Endothelial cell (in vitro differentiated cells): ENCODE data around the gene MMEL1. TPM values are rescaled to one million over a fixed set of nuclear protein-coding genes. Genes with fewer than 3 reads are reported as not detected.

ENCODE experiments used
- DNase-seq: peaks from one replicate; pipeline ENCODE4 v3.0.0; 2021; ENCODE audit warnings: low spot score
- H3K27ac Mint-ChIP-seq: one replicate; pipeline ENCODE4 v1.8.0; 2021; ENCODE audit warnings: mixed read lengths, inconsistent platforms; ENCODE audit not compliant: unreplicated experiment
- H3K27me3 Mint-ChIP-seq: one replicate; pipeline ENCODE4 v1.8.0; 2021; ENCODE audit warnings: mild to moderate bottlenecking, moderate library complexity, mixed read lengths, inconsistent platforms; ENCODE audit not compliant: unreplicated experiment
- H3K36me3 Mint-ChIP-seq: one replicate; pipeline ENCODE4 v1.8.0; 2021; ENCODE audit warnings: mild to moderate bottlenecking, low read depth, mixed read lengths, inconsistent platforms; ENCODE audit not compliant: unreplicated experiment
- H3K4me1 Mint-ChIP-seq: one replicate; pipeline ENCODE4 v1.8.0; 2021; ENCODE audit warnings: mild to moderate bottlenecking, mixed read lengths, inconsistent platforms; ENCODE audit not compliant: unreplicated experiment
- H3K4me3 Mint-ChIP-seq: one replicate; pipeline ENCODE4 v1.8.0; 2021; ENCODE audit warnings: mild to moderate bottlenecking, mixed read lengths, inconsistent platforms; ENCODE audit not compliant: unreplicated experiment
- H3K9me3 Mint-ChIP-seq: one replicate; pipeline ENCODE4 v1.8.0; 2021; ENCODE audit warnings: mixed read lengths, inconsistent platforms; ENCODE audit not compliant: unreplicated experiment
- CTCF ChIP-seq: fragments of 200-600 bp; sonication (generic); IDR thresholded peaks from one replicate; pipeline ENCODE4 v1.5.0; 2021; ENCODE audit warnings: antibody characterized with exemption; ENCODE audit not compliant: unreplicated experiment
- total RNA-seq: library from RNA; stranded (reverse); fragmentation: NEBNext Ultra II Directional; extraction: Animal tissue kit (Norgen Biotek cat#: 25700); gene quantifications from one replicate; pipeline ENCODE4 v1.2.1, GENCODE V29; 2021; ENCODE audit not compliant: unreplicated experiment

MMEL1 gene
- total RNA-seq, 1 donor from 2014 or later: not detected

DNA sequence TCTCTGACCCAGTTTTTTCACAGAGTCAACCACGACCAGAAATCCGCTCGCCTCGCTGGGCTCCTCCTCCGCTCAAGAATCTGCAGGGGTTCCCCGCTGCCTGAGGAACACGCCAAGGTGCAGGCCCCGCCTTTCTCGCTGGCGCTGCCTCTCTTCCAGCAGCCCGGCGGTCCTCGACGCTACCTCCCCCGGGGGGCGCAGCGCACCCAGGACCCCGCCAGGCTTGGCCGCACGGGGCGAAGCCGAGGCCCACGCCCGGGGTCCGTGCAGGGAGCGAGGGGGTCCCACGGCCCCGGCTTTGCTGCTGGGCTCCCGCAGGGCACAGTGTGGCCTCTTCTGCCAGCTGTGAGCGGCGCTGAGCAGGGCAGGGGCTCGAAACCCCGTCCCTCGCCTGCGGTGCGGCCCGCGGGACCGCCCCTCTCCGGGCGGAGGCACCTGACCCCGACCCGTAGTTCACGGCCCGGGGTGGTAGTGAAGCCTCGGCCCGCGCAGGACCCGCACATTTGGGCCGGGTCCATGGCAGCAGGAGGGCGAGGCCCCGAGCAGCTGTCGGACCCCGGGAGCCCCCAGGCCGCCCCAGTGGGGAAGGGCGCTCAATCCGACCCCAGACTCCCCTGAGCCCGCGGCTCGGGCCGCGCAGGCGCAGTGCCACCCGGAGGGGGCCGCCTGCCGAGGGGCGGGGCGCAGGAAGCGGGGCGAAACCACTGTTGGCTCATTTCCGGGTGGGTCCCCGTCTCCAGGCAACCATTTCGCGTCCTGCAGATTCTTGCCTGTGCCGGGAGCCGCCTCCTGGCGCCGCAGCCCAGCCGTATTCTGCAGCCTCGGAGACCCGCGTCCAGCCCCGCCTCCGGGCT lies 10.0 kb upstream of the MMEL1 start:
- no peaks in the 10 kb centered on the region for H3K36me3 Mint-ChIP-seq
- DNase-seq: peak; percentile 94
- no peak overlapping the region for H3K27ac Mint-ChIP-seq
- peaks cover 2% of the 10 kb centered on the region for H3K9me3 Mint-ChIP-seq
- H3K27me3 Mint-ChIP-seq: peaks cover 4% of the 10 kb centered on the region
- TF ChIP-seq CTCF: no peak
- peak overlapping the region; percentile 86 for H3K4me3 Mint-ChIP-seq
- H3K4me1 Mint-ChIP-seq: no peaks in the 10 kb centered on the region

GRCh38 chr1:2642131-2642559 lies 9.3 kb upstream of the MMEL1 start:
- H3K36me3 Mint-ChIP-seq: peaks cover under 1% of the 10 kb centered on the region
- H3K4me1 Mint-ChIP-seq: no peaks in the 10 kb centered on the region
- H3K9me3 Mint-ChIP-seq: peaks cover under 1% of the 10 kb centered on the region
- H3K27ac Mint-ChIP-seq: no peak overlapping the region
- TF ChIP-seq CTCF: no peak
- no peak for DNase-seq
- peaks cover 6% of the 10 kb centered on the region for H3K27me3 Mint-ChIP-seq
- peak overlapping the region; percentile 86 for H3K4me3 Mint-ChIP-seq

- H3K36me3 Mint-ChIP-seq: peaks cover 5% of the 10 kb centered on the region
- H3K9me3 Mint-ChIP-seq: peaks cover 6% of the 10 kb centered on the region
- DNase-seq: no peak
- H3K4me3 Mint-ChIP-seq: no peak overlapping the region
- peaks cover 9% of the 10 kb centered on the region for H3K27me3 Mint-ChIP-seq
- H3K4me1 Mint-ChIP-seq: no peaks in the 10 kb centered on the region
- no peak overlapping the region for H3K27ac Mint-ChIP-seq
- no peak for TF ChIP-seq CTCF
Observed at GRCh38 chr1:2641381-2642130, 8.7 kb upstream of the MMEL1 start.

- H3K9me3 Mint-ChIP-seq: peaks cover 11% of the 10 kb centered on the region
- H3K27ac Mint-ChIP-seq: no peak overlapping the region
- no peak overlapping the region for H3K4me3 Mint-ChIP-seq
Observed at GRCh38 chr1:2640626-2641025, 7.8 kb upstream of the MMEL1 start.

More at GRCh38 chr1:2640626-2641025, 7.8 kb upstream of the MMEL1 start:
- Mint-ChIP-seq H3K27me3 (peaks cover 8% of the 10 kb centered on the region), H3K4me1 (no peaks in the 10 kb centered on the region), H3K36me3 (peaks cover 5% of the 10 kb centered on the region)
- DNase-seq: no peak
- TF ChIP-seq CTCF: no peak
